Naive thymus-derived CD4-positive, alpha-beta T cell (primary cell): ENCODE results near the gene DDX39A. TPM values are rescaled to one million over a fixed set of nuclear protein-coding genes. Genes with fewer than 3 reads are reported as not detected.
"Not testable (repeated sequence)": the region's sequence is repeated elsewhere in the genome, so short reads cannot be mapped to it uniquely, and the experiment has no call there.

Experiments used
- ATAC-seq: fragments of 150-1000 bp; cut with Tn5 transposase; 2 replicates; pipeline ENCODE4 v1.10.0; 2021; ENCODE audit warnings: mild to moderate bottlenecking, moderate library complexity
- CTCF ChIA-PET: fragments of 350-600 bp; sonication (Branson Sonifier 250); formaldehyde crosslinking; loops from one replicate; lab custom pipeline; 2021; ENCODE audit warnings: antibody characterized with exemption; lab: Charles Lee
- POLR2A ChIA-PET: fragments of 350-600 bp; sonication (Branson Sonifier 250); formaldehyde crosslinking; loops from one replicate; lab custom pipeline; 2021; ENCODE audit warnings: antibody characterized with exemption, inconsistent platforms; lab: Charles Lee
- DNase-seq, 9 donors: peaks; one replicate each; pipeline versions ENCODE4 v3.0.0 to v3.0.0-alpha.2; 2020 to 2022; ENCODE audit warnings: mixed read lengths in 1 of 9
- H3K27ac ChIP-seq: one replicate; pipeline ENCODE4 v1.7.0; 2013; ENCODE audit warnings: mild to moderate bottlenecking, low read depth, low read length, moderate library complexity
- H3K27me3 ChIP-seq, 2 donors: one replicate each; pipeline ENCODE4 v1.7.0; 2013; ENCODE audit warnings: low read length in 2 of 2, mild to moderate bottlenecking in 2 of 2, moderate library complexity in 2 of 2; ENCODE audit not compliant: control insufficient read depth in 2 of 2, insufficient read depth in 2 of 2
- H3K36me3 ChIP-seq, 3 experiments: 1 replicate in 2 of 3; 2 replicates in 1 of 3; pipeline ENCODE4 v1.7.0; 2013; ENCODE audit warnings: low read length in 3 of 3, mild to moderate bottlenecking in 3 of 3, moderate library complexity in 1 of 3; ENCODE audit not compliant: insufficient read depth in 3 of 3, control insufficient read depth in 2 of 3
- H3K4me1 ChIP-seq, 2 donors: one replicate each; pipeline ENCODE4 v1.7.0; 2013; ENCODE audit warnings: low read length in 2 of 2, mild to moderate bottlenecking in 2 of 2, moderate library complexity in 1 of 2; ENCODE audit not compliant: control insufficient read depth in 2 of 2, insufficient read depth in 2 of 2
- H3K4me3 ChIP-seq: 2 replicates; pipeline ENCODE4 v1.7.0; 2013; ENCODE audit warnings: mild to moderate bottlenecking, low read length
- H3K9me3 ChIP-seq, 3 experiments: 1 replicate in 2 of 3; 2 replicates in 1 of 3; pipeline ENCODE4 v1.7.0; 2013; ENCODE audit warnings: low read length in 3 of 3; ENCODE audit not compliant: control insufficient read depth in 2 of 3
- H3K27ac Mint-ChIP-seq, 9 donors: one replicate each; pipeline ENCODE4 v1.8.0; 2020 to 2022; ENCODE audit warnings: mixed read lengths in 9 of 9, mild to moderate bottlenecking in 8 of 9, moderate library complexity in 5 of 9, inconsistent platforms in 2 of 9
- H3K27me3 Mint-ChIP-seq, 5 donors: one replicate each; pipeline ENCODE4 v1.8.0; 2021 to 2022; ENCODE audit warnings: mixed read lengths in 5 of 5, mild to moderate bottlenecking in 1 of 5
- H3K36me3 Mint-ChIP-seq, 5 donors: one replicate each; pipeline ENCODE4 v1.8.0; 2020 to 2022; ENCODE audit warnings: mixed read lengths in 5 of 5, mild to moderate bottlenecking in 3 of 5, inconsistent platforms in 1 of 5
- H3K4me1 Mint-ChIP-seq, 7 donors: one replicate each; pipeline ENCODE4 v1.8.0; 2020 to 2022; ENCODE audit warnings: mixed read lengths in 7 of 7, mild to moderate bottlenecking in 3 of 7, inconsistent platforms in 1 of 7
- H3K4me3 Mint-ChIP-seq, 10 donors: one replicate each; pipeline ENCODE4 v1.8.0; 2020 to 2022; ENCODE audit warnings: mild to moderate bottlenecking in 10 of 10, mixed read lengths in 10 of 10, moderate library complexity in 6 of 10, inconsistent platforms in 2 of 10
- H3K9me3 Mint-ChIP-seq, 11 donors: one replicate each; pipeline ENCODE4 v1.8.0; 2020 to 2022; ENCODE audit warnings: mixed read lengths in 11 of 11, mild to moderate bottlenecking in 4 of 11, inconsistent platforms in 1 of 11, moderate library complexity in 1 of 11
- intact Hi-C, 2 donors: fragments of 100-400 bp; cut with micrococcal nuclease; formaldehyde crosslinking; loops; one replicate each; pipeline ENCODE4 v1.15.1; 2023
- polyA plus RNA-seq, 2 donors: library from polyadenylated mRNA; unstranded; fragments of 300-500 nt; fragmentation: Illumina TruSeq; gene quantifications; one replicate each; pipeline ENCODE4 v1.2.3, GENCODE V29; 2021
- total RNA-seq, 6 experiments: library from RNA in 5 of 6; stranded (reverse) in 5 of 6; gene quantifications; 1 replicate in 5 of 6; 2 replicates in 1 of 6; pipeline ENCODE4 v1.2.3 and lab custom pipeline; 2021 to 2026

The DDX39A gene
- total and polyA plus RNA-seq, 7 experiments from 2014 or later, result 98.6 to 288 (median 144) TPM

DNA sequence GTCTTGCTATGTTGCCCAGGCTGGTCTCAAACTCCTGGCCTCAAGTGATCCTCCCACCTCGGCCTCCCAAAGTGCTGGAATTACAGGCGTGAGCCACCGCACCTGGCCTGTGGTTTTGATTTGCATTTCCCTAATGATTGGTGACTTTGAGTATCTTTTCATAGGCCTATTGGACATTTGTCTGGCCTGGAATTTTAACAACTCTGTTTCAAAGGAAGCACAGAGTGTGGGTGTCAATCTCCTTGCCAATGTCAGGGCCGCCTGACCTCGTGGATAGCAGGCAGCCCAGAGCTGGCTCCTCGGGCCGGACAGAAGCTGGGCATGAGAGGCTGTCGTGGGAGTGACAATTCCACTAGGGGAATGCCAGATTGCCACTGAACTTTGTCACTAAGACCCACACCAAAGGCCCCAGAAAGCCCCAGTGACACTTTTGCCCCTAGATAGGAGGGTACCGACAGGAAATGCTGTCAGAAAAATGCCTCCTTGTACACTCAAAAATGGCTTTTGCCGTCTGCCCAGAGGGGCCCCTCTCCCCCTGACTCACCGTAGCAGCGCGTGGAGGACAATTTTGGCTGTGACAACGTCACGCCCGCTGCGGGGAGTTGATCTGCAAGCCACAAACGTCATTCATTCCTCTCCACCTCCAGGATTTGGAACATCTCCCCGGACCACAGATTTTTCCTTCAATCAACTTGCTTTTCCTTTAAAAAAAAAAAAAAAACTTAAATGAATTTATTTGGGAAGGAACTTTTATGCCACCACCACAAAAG is 49.6 kb downstream of the DDX39A start:
- no peaks in the 10 kb centered on the region for H3K27me3 ChIP-seq
- peak overlapping the region; percentile 75 for H3K4me3 ChIP-seq
- Mint-ChIP-seq H3K36me3 (peaks cover 0 to 11% (median 0%) of the 10 kb centered on the region in 5 donors), H3K27me3 (no peaks in the 10 kb centered on the region), H3K4me1 (peaks cover 36 to 86% (median 70%) of the 10 kb centered on the region in 7 donors), H3K4me3 (peak overlapping the region; percentile 70 to 91 (median 88)), H3K9me3 (peaks cover 0 to 2% (median 0%) of the 10 kb centered on the region in 11 donors), H3K27ac (peak overlapping the region; percentile 94 to 100 (median 98))
- intact Hi-C loops, result loop anchor here (1.0 to 10.0 kb wide), 7 partner anchors 8 to 1587 kb away; partner anchors contain the start of genes ADGRE5 (in 1 of the 2), IER2 (in 1 of the 2), JUNB (in 1 of the 2) and STX10 (in 1 of the 2)
- H3K36me3 ChIP-seq, result no peaks in the 10 kb centered on the region
- no peaks in the 10 kb centered on the region for H3K9me3 ChIP-seq
- peaks cover 73 to 89% of the 10 kb centered on the region in 2 donors for H3K4me1 ChIP-seq
- ChIA-PET POLR2A (interaction anchor here (0.7 to 23.0 kb wide), 7 partner anchors 10 to 50 kb away, joined by 3 to 433 read pairs (median 4); partner anchors contain the start of genes ADGRE5 and DDX39A), CTCF (interaction anchor here (0.6 to 1.4 kb wide), 6 partner anchors 7 to 32 kb away, joined by 3 to 7 read pairs (median 3); partner anchors contain the start of gene ADGRE5)
- peak overlapping the region; percentile 99 for H3K27ac ChIP-seq
- ATAC-seq (peak; percentile 80), DNase-seq (peak; percentile 59 to 96 (median 77))

DNA sequence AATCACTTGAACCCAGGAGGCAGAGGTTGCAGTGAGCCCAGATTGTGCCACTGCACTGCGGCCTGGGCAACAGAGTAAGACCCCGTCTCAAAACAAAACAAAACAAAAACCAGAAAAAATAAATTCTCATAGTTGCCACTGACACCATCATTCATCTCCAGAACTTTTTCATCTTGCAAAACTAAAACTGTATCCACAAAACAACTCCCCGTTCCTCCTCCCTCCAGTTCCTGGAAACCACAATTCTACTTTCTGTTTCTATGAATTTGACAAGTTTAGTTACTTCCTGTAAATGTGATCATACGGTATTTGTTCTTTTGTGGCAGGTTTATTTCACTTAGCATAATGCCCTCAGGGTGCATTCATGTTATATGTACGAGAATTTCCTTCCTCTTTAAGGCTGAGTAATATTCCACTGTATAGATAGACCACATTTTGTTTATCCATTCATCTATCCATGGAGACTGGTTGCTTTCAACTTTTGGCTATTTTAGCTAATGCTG is 51.1 kb downstream of the DDX39A start:
- Histone ChIP-seq H3K27me3 (no peaks in the 10 kb centered on the region), H3K36me3 (no peaks in the 10 kb centered on the region), H3K4me1 (peaks cover 64 to 83% of the 10 kb centered on the region in 2 donors), H3K27ac (peak overlapping the region; percentile 99), H3K4me3 (no peak overlapping the region), H3K9me3 (no peaks in the 10 kb centered on the region)
- intact Hi-C loops, result loop anchor here (1.0 to 10.0 kb wide), 8 partner anchors 13 to 1586 kb away; partner anchors contain the start of genes ADGRE5 (in 1 of the 2), DDX39A (in 1 of the 2), IER2 (in 1 of the 2) and JUNB (in 1 of the 2)
- Mint-ChIP-seq H3K4me1 (peaks cover 43 to 81% (median 67%) of the 10 kb centered on the region in 7 donors), H3K36me3 (peaks cover 0 to 11% (median 0%) of the 10 kb centered on the region in 5 donors), H3K4me3 (peak overlapping the region; percentile 42 to 78 (median 72)), H3K27ac (peak overlapping the region; percentile 93 to 100 (median 98)), H3K9me3 (peaks cover 0 to 2% (median 0%) of the 10 kb centered on the region in 11 donors), H3K27me3 (no peaks in the 10 kb centered on the region)
- peak in 7 of 9 donors; percentile 63 to 92 (median 86) for DNase-seq
- CTCF ChIA-PET, result interaction anchor here (0.6 to 1.4 kb wide), 3 partner anchors 12 to 19 kb away, joined by 3 read pairs; no protein-coding TSS in a partner anchor
- POLR2A ChIA-PET, result interaction anchor here (0.6 to 23.0 kb wide), 5 partner anchors 8 to 594 kb away, joined by 3 to 433 read pairs (median 4); partner anchors contain the start of genes ADGRE5 and C19orf53
- ATAC-seq, result peak; percentile 44

- no peaks in the 10 kb centered on the region for H3K27me3 ChIP-seq
- intact Hi-C loops, result loop anchor here (5.0 to 10.0 kb wide), 4 partner anchors 140 to 1585 kb away; partner anchors contain the start of genes IER2 (in 1 of the 2), JUNB (in 1 of the 2) and STX10 (in 1 of the 2)
- ATAC-seq, result no peak
- peak overlapping the region; percentile 93 to 100 (median 98) for H3K27ac Mint-ChIP-seq
- no peaks in the 10 kb centered on the region for H3K27me3 Mint-ChIP-seq
- DNase-seq, result peak in 1 of 9 donors; percentile 17
- peaks cover 53 to 81% (median 65%) of the 10 kb centered on the region in 7 donors for H3K4me1 Mint-ChIP-seq
- no peaks in the 10 kb centered on the region for H3K9me3 ChIP-seq
- H3K9me3 Mint-ChIP-seq, result peaks cover 0 to 2% (median 0%) of the 10 kb centered on the region in 11 donors
- H3K4me3 ChIP-seq, result no peak overlapping the region
- H3K36me3 Mint-ChIP-seq, result peaks cover 0 to 11% (median 0%) of the 10 kb centered on the region in 5 donors
- H3K4me3 Mint-ChIP-seq, result peak overlapping the region in 9 of 10 donors; percentile 54 to 90 (median 78)
- ChIA-PET CTCF (interaction anchor here (2.0 to 6.6 kb wide), 4 partner anchors 12 to 38 kb away, joined by 7 to 82 read pairs (median 9); partner anchors contain the start of gene ADGRE5), POLR2A (interaction anchor here (0.6 to 23.0 kb wide), 9 partner anchors 9 to 1574 kb away, joined by 3 to 433 read pairs (median 5); partner anchors contain the start of gene ADGRE5)
- H3K4me1 ChIP-seq, result peaks cover 57 to 81% of the 10 kb centered on the region in 2 donors
- H3K36me3 ChIP-seq, result no peaks in the 10 kb centered on the region
- peak overlapping the region; percentile 99 for H3K27ac ChIP-seq
Observed at GRCh38 chr19:14367016-14367415, 52.1 kb downstream of the DDX39A start.

DNA sequence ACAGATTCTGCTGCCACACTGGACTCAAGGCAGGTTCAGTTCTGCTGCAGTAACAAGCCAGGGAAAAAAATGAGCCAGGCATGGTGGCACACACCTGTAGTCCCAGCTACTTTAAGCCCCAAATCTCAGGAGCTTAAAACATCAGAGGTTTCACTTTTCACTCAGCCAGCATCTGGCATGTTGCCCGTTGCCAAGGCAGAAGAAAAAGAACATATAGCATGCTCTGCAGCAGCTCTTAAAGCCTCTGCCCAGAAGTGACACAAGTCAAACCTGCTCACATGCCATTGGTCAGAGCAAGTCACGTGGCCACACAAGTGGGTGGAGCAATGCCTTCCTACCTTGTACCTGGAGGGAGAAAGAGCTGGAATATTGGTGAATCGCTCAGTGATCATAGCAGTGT is 52.6 kb downstream of the DDX39A start:
- ChIA-PET POLR2A (interaction anchor here (0.6 to 23.0 kb wide), 9 partner anchors 8 to 263 kb away, joined by 3 to 433 read pairs (median 5); partner anchors contain the start of gene ADGRE5), CTCF (interaction anchor here (1.0 to 6.6 kb wide), 7 partner anchors 8 to 40 kb away, joined by 3 to 82 read pairs (median 7); partner anchors contain the start of gene ADGRE5)
- Histone ChIP-seq H3K4me1 (peaks cover 55 to 80% of the 10 kb centered on the region in 2 donors), H3K36me3 (no peaks in the 10 kb centered on the region), H3K4me3 (peak overlapping the region; percentile 44), H3K27ac (peak overlapping the region; percentile 99), H3K9me3 (no peaks in the 10 kb centered on the region), H3K27me3 (no peaks in the 10 kb centered on the region)
- H3K36me3 Mint-ChIP-seq, result peaks cover 0 to 11% (median 0%) of the 10 kb centered on the region in 5 donors
- H3K9me3 Mint-ChIP-seq, result peaks cover 0 to 2% (median 0%) of the 10 kb centered on the region in 11 donors
- ATAC-seq, result peak; percentile 68
- no peaks in the 10 kb centered on the region for H3K27me3 Mint-ChIP-seq
- intact Hi-C loops, result loop anchor here (1.0 to 10.0 kb wide), 6 partner anchors 11 to 1584 kb away; partner anchors contain the start of genes IER2 (in 1 of the 2), JUNB (in 1 of the 2) and STX10 (in 1 of the 2)
- H3K27ac Mint-ChIP-seq, result peak overlapping the region; percentile 93 to 100 (median 98)
- H3K4me3 Mint-ChIP-seq, result peak overlapping the region; percentile 54 to 90 (median 78)
- DNase-seq, result peak; percentile 76 to 96 (median 93)
- H3K4me1 Mint-ChIP-seq, result peaks cover 53 to 81% (median 65%) of the 10 kb centered on the region in 7 donors

DNA sequence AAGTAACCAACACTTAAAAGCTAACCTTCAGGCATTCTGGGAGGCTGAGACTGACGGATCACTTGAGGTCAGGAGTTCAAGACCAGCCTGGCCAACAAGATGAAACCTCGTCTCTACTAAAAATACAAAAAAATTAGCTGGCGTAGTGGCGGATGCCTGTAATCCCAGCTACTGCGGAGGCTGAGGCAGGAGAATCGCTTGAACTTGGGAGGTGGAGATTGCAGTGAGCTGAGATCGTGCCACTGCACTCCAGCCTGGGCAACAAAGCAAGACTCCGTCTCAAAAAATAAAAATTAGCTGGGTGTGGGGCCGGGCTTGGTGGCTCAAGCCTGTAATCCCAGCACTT is 55.1 kb downstream of the DDX39A start:
- not testable (repeated sequence) for H3K27me3 Mint-ChIP-seq, ATAC-seq, DNase-seq, H3K27me3 ChIP-seq, H3K9me3 Mint-ChIP-seq, H3K36me3 ChIP-seq, H3K36me3 Mint-ChIP-seq, H3K9me3 ChIP-seq
- H3K4me1 Mint-ChIP-seq, result peaks cover 40 to 66% (median 48%) of the 10 kb centered on the region in 7 donors
- Histone ChIP-seq H3K4me1 (peaks cover 34 to 58% of the 10 kb centered on the region in 2 donors), H3K4me3 (peak overlapping the region; percentile 78), H3K27ac (peak overlapping the region; percentile 86)
- H3K27ac Mint-ChIP-seq, result peak overlapping the region; percentile 89 to 98 (median 94)
- peak overlapping the region; percentile 70 to 93 (median 84) for H3K4me3 Mint-ChIP-seq
- CTCF ChIA-PET, result interaction anchor here (0.8 to 6.6 kb wide), 4 partner anchors 16 to 42 kb away, joined by 3 to 82 read pairs (median 43); partner anchors contain the start of gene ADGRE5
- intact Hi-C loops, result loop anchor here in 1 of 2 donors (10.0 kb wide), 1 partner anchor 1209 kb away; the partner anchor contains the start of genes IER2 and STX10
- POLR2A ChIA-PET, result interaction anchor here (0.8 to 23.0 kb wide), 5 partner anchors 9 to 227 kb away, joined by 3 to 433 read pairs (median 6); partner anchors contain the start of genes ADGRE5 and ASF1B
